ENCODE results near the gene PIGN. TPM values are rescaled to one million over a fixed set of nuclear protein-coding genes. Genes with fewer than 3 reads are reported as not detected.

PIGN gene
- total RNA-seq, 1 experiment from 2014 or later, result 30.9 TPM

DNA sequence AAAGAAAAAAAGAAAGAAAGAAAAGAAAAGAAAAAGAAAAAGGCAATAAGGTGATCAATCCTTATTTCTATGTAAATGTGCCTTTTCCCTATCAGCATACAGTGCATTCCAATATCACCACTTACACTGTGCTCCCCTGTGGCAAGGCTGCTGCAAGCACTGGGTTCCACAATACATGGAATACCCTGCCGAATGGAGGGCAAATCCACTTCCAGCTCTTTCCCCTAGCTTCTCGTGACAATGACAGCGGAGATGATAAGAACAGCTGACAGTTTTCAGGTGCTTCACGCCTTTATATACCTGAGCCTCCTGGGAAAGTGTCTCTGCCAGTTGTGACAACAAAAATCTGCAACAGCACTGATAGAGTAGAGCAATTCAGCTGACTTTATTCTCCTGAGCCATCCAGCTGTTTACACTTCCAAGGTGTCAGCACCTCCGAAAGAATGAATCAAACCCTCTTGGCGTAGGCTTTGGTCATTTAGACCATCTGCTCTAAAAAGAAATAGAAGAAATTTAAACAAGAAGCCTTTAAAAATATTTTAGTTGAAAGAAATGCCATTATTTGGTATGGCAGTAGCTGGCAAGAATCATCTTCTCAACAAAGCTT, 158.8 kb downstream of the PIGN start:
- peaks cover 0 to 12% (median 5%) of the 10 kb centered on the region in 3 experiments; a peak in 5 of 7 replicates for H3K36me3 Mint-ChIP-seq (ENCODE audit: insufficient read depth in 1 of 3, low read depth in 3 of 3)
- no CpG with 5 or more reads among the region's 6 CpGs for WGBS (ENCODE audit: extremely low coverage, insufficient read length, low lambda C conversion rate)

More for the DNA sequence above, 158.8 kb downstream of the PIGN start:
- no peak overlapping the region for H3K56ac ChIP-seq (ENCODE audit: insufficient read length, low read depth, low read length)
- H3K18ac ChIP-seq (ENCODE audit: insufficient read length, low read depth, low read length), result no peak overlapping the region
- DNase-seq, result no peak
- H3K14ac ChIP-seq (ENCODE audit: insufficient read depth, low read length), result no peak overlapping the region
- no peak overlapping the region for H3K4ac ChIP-seq (ENCODE audit: low read depth, low read length)
- H2BK5ac ChIP-seq (ENCODE audit: insufficient read length, low read length), result no peak overlapping the region
- H3K27me3 ChIP-seq (ENCODE audit: insufficient read depth, low read length), result no peaks in the 10 kb centered on the region
- H2BK120ac ChIP-seq (ENCODE audit: low read depth, low read length, poor library complexity, severe bottlenecking), result no peak overlapping the region
- H2AFZ ChIP-seq (ENCODE audit: low read length), result no peak overlapping the region
- TF ChIP-seq, protein P1, sequence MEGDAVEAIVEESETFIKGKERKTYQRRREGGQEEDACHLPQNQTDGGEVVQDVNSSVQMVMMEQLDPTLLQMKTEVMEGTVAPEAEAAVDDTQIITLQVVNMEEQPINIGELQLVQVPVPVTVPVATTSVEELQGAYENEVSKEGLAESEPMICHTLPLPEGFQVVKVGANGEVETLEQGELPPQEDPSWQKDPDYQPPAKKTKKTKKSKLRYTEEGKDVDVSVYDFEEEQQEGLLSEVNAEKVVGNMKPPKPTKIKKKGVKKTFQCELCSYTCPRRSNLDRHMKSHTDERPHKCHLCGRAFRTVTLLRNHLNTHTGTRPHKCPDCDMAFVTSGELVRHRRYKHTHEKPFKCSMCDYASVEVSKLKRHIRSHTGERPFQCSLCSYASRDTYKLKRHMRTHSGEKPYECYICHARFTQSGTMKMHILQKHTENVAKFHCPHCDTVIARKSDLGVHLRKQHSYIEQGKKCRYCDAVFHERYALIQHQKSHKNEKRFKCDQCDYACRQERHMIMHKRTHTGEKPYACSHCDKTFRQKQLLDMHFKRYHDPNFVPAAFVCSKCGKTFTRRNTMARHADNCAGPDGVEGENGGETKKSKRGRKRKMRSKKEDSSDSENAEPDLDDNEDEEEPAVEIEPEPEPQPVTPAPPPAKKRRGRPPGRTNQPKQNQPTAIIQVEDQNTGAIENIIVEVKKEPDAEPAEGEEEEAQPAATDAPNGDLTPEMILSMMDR (conservative IDR thresholded peaks at IDR 0.05), result no peak
- H3K79me1 ChIP-seq (ENCODE audit: insufficient read depth, low read depth, low read length, poor library complexity, severe bottlenecking), result no peaks in the 10 kb centered on the region
- Mint-ChIP-seq H3K4me3 (no peak overlapping the region), H3K27ac (0 out of 7 replicates have a peak overlapping the region, but pooled peaks of 1 of the 3 experiments have one; percentile 44), H3K9me3 (peaks cover 5 to 8% of the 10 kb centered on the region in 2 experiments; a peak in 4 of 5 replicates), H3K4me1 (peaks cover 23 to 25% of the 10 kb centered on the region in 2 experiments), H3K27me3 (ENCODE audit: low read depth) (no peaks in the 10 kb centered on the region; the same call in 1 of the 2 replicates)
- no peaks in the 10 kb centered on the region for H3K23me2 ChIP-seq (ENCODE audit: insufficient read length, low read depth, low read length, poor library complexity, severe bottlenecking)
- H3K4me2 ChIP-seq (ENCODE audit: insufficient read depth, insufficient read length, low read length), result no peak overlapping the region
- no peak overlapping the region for H3K23ac ChIP-seq (ENCODE audit: insufficient read length, low read depth, low read length)
- no peak overlapping the region for H2BK20ac ChIP-seq (ENCODE audit: low read depth, low read length, poor library complexity, severe bottlenecking)
- H3K9ac ChIP-seq (ENCODE audit: extremely low read depth, insufficient read length, low read length), result no peak overlapping the region
- H3K27ac ChIP-seq (ENCODE audit: insufficient read length, low read depth, low read length), result no peak overlapping the region
- H2BK15ac ChIP-seq (ENCODE audit: low read depth, low read length), result no peak overlapping the region
- no peaks in the 10 kb centered on the region for H3K9me3 ChIP-seq (ENCODE audit: control insufficient read depth, low read depth, low read length)
- H2AK5ac ChIP-seq (ENCODE audit: insufficient read length, low read length), result no peak overlapping the region
- H4K8ac ChIP-seq (replicated peaks; ENCODE audit: insufficient read length, low read depth, low read length), result no peak overlapping the region
- H3K4me1 ChIP-seq (ENCODE audit: insufficient read depth, low read length), result peaks cover 11% of the 10 kb centered on the region
- no peak overlapping the region for H4K91ac ChIP-seq (ENCODE audit: insufficient read length, low read depth, low read length)
- H4K20me1 ChIP-seq (ENCODE audit: control insufficient read depth, insufficient read depth, insufficient read length), result no peaks in the 10 kb centered on the region
- H2BK12ac ChIP-seq (ENCODE audit: insufficient read length, low read depth, low read length), result no peak overlapping the region
- H3T11ph ChIP-seq (ENCODE audit: low read length), result no peak overlapping the region
- H3K79me2 ChIP-seq (ENCODE audit: insufficient read depth, low read length), result no peaks in the 10 kb centered on the region
- no peak overlapping the region for H4K5ac ChIP-seq (ENCODE audit: insufficient read length, low read depth, low read length)

All from H9 (cell line).